GM06990 (cell line): ENCODE data around the gene MAP3K21.

Experiments used
- DNase-seq: peaks from one replicate; pipeline ENCODE4 v3.0.0-alpha.2; 2011; ENCODE audit not compliant: insufficient read length; ENCODE audit errors: extremely low read depth
- H3K27me3 ChIP-seq: replicated peaks from 2 replicates; pipeline ENCODE4 v1.6.0; 2011; ENCODE audit warnings: low read length; ENCODE audit not compliant: control insufficient read depth, insufficient read depth
- H3K36me3 ChIP-seq: 2 replicates; pipeline ENCODE4 v1.5.1; 2011; ENCODE audit warnings: low read length; ENCODE audit not compliant: control insufficient read depth, insufficient read depth
- H3K4me3 ChIP-seq: replicated peaks from 2 replicates; pipeline ENCODE4 v1.5.1; 2011; ENCODE audit warnings: low read depth, mild to moderate bottlenecking, control low read depth, low read length
- CTCF ChIP-seq: IDR thresholded peaks from 2 replicates; pipeline ENCODE4 v1.5.1; 2011; ENCODE audit warnings: low read length, control low read depth, mild to moderate bottlenecking, inconsistent platforms; ENCODE audit not compliant: insufficient read depth, poor library complexity, severe bottlenecking

MAP3K21 gene

GRCh38 chr1:233360525-233361102, 33.1 kb downstream of the MAP3K21 start:
- no peak overlapping the region for H3K4me3 ChIP-seq

DNA sequence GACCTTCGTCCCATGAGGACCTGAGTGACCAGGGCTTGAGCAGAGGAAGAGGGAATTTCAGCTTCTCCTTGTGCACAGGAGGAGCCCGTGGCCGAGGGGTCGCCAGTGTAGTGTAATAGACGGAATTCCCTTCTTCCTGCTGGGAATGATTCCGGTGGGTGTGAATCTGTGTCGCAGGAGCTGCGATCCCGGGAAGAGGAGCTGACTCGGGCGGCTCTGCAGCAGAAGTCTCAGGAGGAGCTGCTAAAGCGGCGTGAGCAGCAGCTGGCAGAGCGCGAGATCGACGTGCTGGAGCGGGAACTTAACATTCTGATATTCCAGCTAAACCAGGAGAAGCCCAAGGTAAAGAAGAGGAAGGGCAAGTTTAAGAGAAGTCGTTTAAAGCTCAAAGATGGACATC, 34.4 kb downstream of the MAP3K21 start:
- no peak for TF ChIP-seq CTCF

More at GRCh38 chr1:233360525-233361102, 33.1 kb downstream of the MAP3K21 start:
- Histone ChIP-seq H3K36me3 (no peaks in the 10 kb centered on the region), H3K27me3 (no peaks in the 10 kb centered on the region)
- DNase-seq = no peak
- TF ChIP-seq CTCF = no peak

GRCh38 chr1:233362743-233363142, 35.2 kb downstream of the MAP3K21 start:
- no peaks in the 10 kb centered on the region for H3K36me3 ChIP-seq
- TF ChIP-seq CTCF = no peak
- no peak for DNase-seq
- no peaks in the 10 kb centered on the region for H3K27me3 ChIP-seq
- H3K4me3 ChIP-seq = no peak overlapping the region

More for the DNA sequence above, 34.4 kb downstream of the MAP3K21 start:
- DNase-seq = no peak
- H3K27me3 ChIP-seq = no peaks in the 10 kb centered on the region
- H3K4me3 ChIP-seq = no peak overlapping the region
- H3K36me3 ChIP-seq = no peaks in the 10 kb centered on the region

DNA sequence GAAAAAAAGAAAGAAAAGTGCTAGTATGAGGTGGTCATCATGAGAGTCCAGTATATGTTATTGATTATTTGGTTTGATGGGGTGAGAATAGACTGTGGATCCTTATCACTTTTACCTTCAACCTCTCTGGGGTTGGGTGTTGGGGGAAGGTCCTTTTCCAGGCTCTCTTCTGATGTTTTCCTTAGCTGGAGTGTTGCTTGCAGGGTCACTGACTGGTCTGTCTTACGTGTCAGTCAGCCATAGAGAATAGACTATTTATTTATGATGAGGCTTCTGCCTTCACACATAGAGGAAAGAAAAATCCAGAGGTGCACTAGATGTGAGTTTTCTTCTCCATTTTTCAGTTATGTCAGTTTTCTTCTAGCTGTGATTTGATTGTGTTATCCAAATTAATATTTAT, 36.5 kb downstream of the MAP3K21 start:
- DNase-seq = no peak
- H3K27me3 ChIP-seq = no peaks in the 10 kb centered on the region
- no peak overlapping the region for H3K4me3 ChIP-seq
- no peaks in the 10 kb centered on the region for H3K36me3 ChIP-seq
- no peak for TF ChIP-seq CTCF

DNA sequence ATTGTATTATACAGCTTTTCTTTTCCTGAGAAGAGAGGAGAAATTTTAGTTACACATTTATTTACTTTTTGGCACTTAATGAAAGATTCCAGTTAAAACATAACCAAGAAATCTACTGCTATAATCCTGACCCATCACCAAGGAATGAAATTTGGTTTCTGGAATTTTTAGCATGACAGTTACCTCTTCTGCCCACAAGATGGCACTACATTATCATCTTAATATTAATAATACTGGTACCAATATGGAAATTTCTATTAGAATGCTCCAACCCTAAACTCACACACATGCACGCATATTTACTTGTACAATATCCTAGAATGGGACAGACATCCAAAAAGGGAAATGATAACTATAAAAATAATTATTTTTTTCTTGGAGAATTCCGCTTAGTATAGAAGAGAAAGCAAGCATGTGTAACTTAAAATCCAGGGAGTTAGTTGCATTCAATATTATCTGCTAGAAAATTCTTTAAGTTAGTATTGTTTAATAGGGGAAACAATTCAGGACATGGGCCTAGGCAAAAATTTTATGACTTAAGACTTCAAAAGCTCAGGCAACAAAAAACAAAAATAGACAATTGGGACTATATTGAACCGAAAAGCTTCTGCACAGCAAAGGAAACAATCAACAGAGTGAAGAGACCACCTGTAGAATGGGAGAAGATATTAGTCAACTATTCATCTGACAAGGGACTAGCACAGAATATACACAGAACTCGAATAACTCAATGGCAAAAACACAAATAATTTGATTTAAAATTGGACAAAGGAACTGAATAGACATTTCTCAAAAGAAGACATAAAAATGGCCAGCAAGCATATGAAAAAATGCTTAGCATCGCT, 37.4 kb downstream of the MAP3K21 start:
- Histone ChIP-seq H3K4me3 (no peak overlapping the region), H3K36me3 (no peaks in the 10 kb centered on the region), H3K27me3 (no peaks in the 10 kb centered on the region)
- TF ChIP-seq CTCF = peak; percentile 49
- no peak for DNase-seq
